ENCODE results near the gene ZBED4. TPM values are rescaled to one million over a fixed set of nuclear protein-coding genes. Genes with fewer than 3 reads are reported as not detected.

Gene ZBED4
- total RNA-seq, 2 donors from 2014 or later: 9.6 to 17.1 TPM

DNA sequence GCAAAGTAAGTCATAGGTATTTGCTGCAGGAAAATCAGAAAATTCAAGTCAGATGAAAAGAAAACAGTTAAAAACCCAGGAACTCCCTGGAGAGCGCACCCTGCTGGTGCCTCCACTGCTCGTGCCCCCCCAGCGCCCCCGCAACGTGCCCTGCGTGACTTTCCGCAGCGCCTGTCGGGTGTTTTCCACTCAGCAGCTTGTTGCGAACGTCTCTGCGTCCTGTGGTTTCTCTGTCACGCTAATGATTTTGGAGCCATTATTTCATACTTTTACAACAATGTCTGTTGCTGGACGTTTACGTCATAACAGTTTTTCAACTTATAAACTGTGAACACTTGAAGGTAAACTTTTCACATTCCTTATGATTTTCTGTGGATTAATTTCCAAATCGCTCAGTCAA, 69.8 kb downstream of the ZBED4 start:
- ATAC-seq: no peak
- no peak overlapping the region for H3K4me3 ChIP-seq
- intact Hi-C loops (cut with DNase I): no loop called here
- no peak for DNase-seq
- TF ChIP-seq POLR2A (IDR thresholded peaks at IDR 0.05): no peak
- TF ChIP-seq, protein P1, sequence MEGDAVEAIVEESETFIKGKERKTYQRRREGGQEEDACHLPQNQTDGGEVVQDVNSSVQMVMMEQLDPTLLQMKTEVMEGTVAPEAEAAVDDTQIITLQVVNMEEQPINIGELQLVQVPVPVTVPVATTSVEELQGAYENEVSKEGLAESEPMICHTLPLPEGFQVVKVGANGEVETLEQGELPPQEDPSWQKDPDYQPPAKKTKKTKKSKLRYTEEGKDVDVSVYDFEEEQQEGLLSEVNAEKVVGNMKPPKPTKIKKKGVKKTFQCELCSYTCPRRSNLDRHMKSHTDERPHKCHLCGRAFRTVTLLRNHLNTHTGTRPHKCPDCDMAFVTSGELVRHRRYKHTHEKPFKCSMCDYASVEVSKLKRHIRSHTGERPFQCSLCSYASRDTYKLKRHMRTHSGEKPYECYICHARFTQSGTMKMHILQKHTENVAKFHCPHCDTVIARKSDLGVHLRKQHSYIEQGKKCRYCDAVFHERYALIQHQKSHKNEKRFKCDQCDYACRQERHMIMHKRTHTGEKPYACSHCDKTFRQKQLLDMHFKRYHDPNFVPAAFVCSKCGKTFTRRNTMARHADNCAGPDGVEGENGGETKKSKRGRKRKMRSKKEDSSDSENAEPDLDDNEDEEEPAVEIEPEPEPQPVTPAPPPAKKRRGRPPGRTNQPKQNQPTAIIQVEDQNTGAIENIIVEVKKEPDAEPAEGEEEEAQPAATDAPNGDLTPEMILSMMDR (IDR thresholded peaks at IDR 0.05): no peak
- H3K27ac ChIP-seq: no peak overlapping the region
- no peaks in the 10 kb centered on the region for H3K27me3 ChIP-seq
- peaks cover 0 to 2% of the 10 kb centered on the region in 2 donors for H3K36me3 ChIP-seq (replicated peaks in 1 of 2; ENCODE audit: insufficient read depth in 1 of 2, low read depth in 2 of 2)
- H3K4me1 ChIP-seq: peaks cover 13% of the 10 kb centered on the region
- 69 to 78% methylated on average over 16 of the region's 16 CpGs for WGBS, 2 donors
- H3K9me3 ChIP-seq: no peaks in the 10 kb centered on the region

GRCh38 chr22:49924113-49924833, 70.6 kb downstream of the ZBED4 start:
- WGBS, 2 donors: 89 to 96% methylated on average over 25 to 31 of the region's 31 CpGs
- Histone ChIP-seq H3K4me1 (peaks cover 13% of the 10 kb centered on the region), H3K4me3 (no peak overlapping the region), H3K9me3 (no peaks in the 10 kb centered on the region), H3K36me3 (replicated peaks in 1 of 2; ENCODE audit: insufficient read depth in 1 of 2, low read depth in 2 of 2) (peaks cover 0 to 2% of the 10 kb centered on the region in 2 donors), H3K27ac (no peak overlapping the region), H3K27me3 (no peaks in the 10 kb centered on the region)
- intact Hi-C loops (cut with DNase I): no loop called here
- DNase-seq: no peak
- ATAC-seq: no peak
- TF ChIP-seq POLR2A (IDR thresholded peaks at IDR 0.05): no peak
- TF ChIP-seq, protein P1 (IDR thresholded peaks at IDR 0.05): no peak

DNA sequence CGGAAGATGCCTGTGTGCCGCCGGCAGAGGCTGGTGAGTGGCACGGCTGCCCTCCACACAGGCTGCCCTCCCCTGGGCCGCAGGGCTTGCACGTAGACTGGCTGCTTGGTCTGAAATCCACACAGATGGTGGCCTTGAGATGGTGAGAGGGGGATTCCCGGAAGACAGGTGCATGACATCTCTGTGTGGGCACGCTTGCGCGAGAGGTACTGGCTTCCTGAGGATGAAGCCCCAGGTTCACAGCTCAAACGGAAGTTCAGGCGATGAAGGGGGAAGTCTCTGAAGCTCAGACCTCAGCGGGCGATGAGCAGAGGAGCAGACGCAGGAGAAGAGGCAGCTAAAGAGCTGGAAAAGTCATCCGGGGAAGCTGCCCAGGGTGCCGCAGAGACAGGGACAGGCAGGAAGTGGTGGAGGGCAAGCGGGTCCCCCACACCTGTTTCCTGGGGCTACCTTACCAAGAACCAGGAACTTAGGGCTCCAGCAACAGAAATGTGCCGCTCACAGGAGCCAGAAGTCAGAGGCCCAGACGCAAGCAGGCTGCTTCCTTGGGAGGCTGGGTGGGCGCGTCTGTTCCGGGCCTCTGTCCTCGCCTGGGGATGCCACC, 72.0 kb downstream of the ZBED4 start:
- WGBS, 2 donors: 77 to 86% methylated on average over 24 of the region's 24 CpGs
- Histone ChIP-seq H3K4me1 (peaks cover 11% of the 10 kb centered on the region), H3K27me3 (no peaks in the 10 kb centered on the region), H3K36me3 (replicated peaks in 1 of 2; ENCODE audit: insufficient read depth in 1 of 2, low read depth in 2 of 2) (peaks cover 0 to 2% of the 10 kb centered on the region in 2 donors), H3K4me3 (no peak overlapping the region), H3K9me3 (no peaks in the 10 kb centered on the region), H3K27ac (no peak overlapping the region)
- DNase-seq (no peak), ATAC-seq (no peak)
- TF ChIP-seq POLR2A (IDR thresholded peaks at IDR 0.05): no peak
- TF ChIP-seq, protein P1 (IDR thresholded peaks at IDR 0.05): no peak
- intact Hi-C loops (cut with DNase I): loop anchor here (2.0 kb wide), 1 partner anchor 105 kb away; no protein-coding TSS in a partner anchor

DNA sequence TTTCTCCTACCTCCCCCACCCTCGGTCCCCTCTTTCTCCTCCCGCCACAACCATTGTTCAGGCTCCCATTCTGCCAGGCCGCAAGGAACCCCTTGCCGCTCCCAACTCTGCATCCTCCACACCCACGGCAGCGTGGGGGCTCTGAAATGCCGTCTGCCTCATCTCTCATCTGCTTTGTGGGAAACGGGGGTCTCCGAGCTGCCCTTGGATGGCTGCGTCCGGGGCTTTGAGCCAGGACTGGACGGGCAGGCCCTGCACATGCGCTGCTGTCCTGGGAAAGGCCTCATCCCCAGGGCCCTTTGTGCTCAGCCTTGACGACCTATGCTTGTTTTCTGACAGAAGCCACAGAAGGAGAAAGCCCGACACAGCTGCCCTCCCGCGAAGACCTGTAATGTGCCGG, 73.3 kb downstream of the ZBED4 start:
- 86 to 90% methylated on average over 11 to 15 of the region's 18 CpGs for WGBS, 2 donors
- Histone ChIP-seq H3K27ac (no peak overlapping the region), H3K36me3 (replicated peaks in 1 of 2; ENCODE audit: insufficient read depth in 1 of 2, low read depth in 2 of 2) (peaks cover 0 to 2% of the 10 kb centered on the region in 2 donors), H3K4me3 (no peak overlapping the region), H3K9me3 (no peaks in the 10 kb centered on the region), H3K27me3 (no peaks in the 10 kb centered on the region), H3K4me1 (peaks cover 20% of the 10 kb centered on the region)
- TF ChIP-seq, protein P1 (IDR thresholded peaks at IDR 0.05): no peak
- TF ChIP-seq POLR2A (IDR thresholded peaks at IDR 0.05): no peak
- ATAC-seq (no peak), DNase-seq (no peak)
- intact Hi-C loops (cut with DNase I): loop anchor here (2.0 kb wide), 1 partner anchor 104 kb away; no protein-coding TSS in a partner anchor

All from body of pancreas (tissue), 4 donors.